ENCODE results near the gene BGLAP.

The BGLAP gene

DNA sequence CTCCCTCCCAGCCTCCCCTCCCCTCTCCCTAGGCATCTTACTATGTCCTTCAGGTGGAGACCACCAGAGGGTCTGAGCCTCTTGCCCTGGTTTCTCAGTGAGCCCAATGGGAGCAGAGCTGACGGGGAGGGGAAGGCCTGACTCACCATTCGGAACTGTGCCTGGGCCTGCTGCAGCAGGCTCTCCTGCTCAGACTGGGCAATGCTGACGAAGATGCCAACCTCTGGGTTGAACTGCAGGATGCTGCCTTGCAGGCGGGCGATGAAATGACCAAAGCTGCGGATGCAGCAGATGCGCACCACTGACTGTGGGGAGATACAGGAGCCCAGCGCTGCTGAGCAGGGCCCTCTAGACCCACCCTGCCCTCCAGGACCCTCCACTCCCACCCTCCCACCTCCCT, 16.9 kb downstream of the BGLAP start:
- DNase-seq (ENCODE audit: low read depth): no peak

DNA sequence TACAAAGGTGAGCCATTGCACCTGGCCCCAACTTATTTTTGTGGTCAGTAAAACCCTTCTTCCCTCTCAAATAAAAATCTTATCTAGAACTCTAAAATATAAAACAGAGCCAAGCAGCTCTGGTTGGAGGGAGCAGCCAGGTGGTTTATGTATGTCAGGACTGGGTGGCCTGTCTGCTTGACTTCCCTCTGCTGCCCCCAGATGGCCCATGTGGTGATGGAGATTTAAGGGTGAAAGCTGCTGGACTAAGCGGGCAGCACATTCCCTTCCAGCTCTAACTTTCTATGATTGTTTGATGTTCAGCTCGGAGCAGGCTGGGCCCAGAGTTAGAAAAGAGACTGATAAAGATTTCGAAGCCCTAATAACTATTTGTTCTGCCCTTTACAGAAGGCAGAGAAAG, 17.8 kb downstream of the BGLAP start:
- no peak for DNase-seq (ENCODE audit: low read depth)

DNA sequence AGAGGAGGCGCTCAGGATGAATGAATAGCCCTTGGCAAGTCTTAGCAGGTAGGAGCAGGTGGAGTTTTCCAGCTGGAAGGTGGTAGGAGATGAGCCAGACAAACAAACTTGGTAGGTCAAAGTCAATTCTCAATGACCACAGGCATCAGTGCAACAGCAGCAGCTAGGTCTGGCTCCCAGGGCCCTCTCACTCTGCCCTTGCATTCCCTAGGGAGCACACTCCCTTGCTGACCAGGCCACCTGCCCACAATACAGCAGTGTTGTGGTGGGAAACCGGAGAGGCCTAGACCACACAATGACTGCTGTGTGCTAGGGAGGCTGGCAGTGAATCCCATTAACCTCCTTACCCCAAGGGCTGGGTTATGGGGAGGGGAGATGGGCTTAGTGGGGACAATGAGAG, 18.9 kb downstream of the BGLAP start:
- DNase-seq (ENCODE audit: low read depth): no peak

DNA sequence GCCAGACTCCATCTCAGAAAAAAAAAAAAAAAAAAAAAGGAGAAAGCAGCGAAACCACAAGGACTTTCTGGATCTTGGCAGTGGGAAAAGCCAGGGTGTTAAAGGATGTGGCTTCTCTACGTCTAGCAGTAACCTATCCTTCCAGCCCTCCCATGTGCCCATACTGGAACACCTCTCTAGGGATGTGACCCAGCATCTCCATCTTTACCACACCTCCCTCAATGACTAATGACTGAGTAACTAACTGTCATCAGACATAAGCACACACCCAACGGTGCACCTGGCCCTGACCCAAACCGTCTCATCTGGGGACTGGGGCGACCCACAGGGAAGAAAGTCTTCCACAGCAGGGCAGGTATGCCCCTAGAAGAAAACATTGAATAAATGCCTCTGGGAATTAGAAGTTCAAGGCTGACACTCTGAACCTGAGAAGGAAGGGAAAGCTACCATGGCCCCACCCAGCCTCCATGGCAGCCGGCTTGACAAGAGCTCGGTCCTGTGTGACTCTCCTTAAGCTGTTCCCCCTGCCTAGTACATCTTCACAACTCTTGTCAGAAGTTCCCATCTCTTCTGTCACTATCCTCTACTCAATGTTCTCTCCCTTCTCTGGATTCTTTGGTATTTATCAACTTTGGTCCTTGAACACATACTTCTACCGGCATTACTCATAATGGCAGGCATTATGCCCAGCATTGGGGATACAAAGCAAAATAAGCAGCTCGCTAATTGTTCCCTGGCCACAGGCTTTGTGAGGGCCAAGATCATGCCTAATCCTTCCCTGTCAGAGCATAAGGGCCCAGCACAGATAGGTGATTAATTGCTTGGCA, 20.7 kb downstream of the BGLAP start:
- DNase-seq (ENCODE audit: low read depth): peak; percentile 80

DNA sequence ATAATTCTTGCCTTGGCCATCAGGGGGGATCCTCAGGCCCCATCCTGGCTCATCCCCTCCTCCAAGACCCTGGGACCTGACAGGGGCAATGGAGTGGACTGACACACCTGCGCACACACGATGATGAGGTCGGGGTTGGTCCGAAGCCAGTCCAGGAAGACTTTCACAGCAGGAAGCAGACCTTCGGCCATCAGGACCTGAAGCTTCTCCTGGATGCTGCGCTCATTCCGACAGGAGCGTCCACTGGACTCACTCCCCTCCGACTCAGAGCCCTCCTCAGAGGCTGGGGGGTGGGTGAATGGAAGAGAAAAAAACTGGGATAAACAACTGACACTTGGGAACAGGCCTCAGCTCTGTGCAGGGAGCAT, 21.3 kb downstream of the BGLAP start:
- DNase-seq (ENCODE audit: low read depth): no peak

DNA sequence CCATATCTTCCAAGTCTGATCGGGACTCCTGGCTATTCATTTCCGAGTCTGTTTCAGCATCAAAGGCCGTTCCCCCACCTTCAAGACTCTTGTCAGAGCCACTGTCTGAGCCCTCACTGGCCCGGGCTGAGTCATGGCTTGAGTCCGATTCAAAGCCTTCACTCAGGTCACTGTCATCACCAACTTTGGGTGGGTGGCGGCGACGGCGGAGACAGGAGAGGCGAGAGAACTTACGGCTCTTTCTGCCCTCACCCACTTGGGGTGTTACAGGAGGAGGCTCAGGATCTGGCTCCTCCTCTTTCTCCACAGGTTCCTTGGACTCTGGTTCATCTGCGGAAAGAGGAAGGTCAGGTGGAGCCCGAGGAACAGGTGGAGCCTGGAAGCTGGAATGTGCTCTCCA, 24.1 kb downstream of the BGLAP start:
- no peak for DNase-seq (ENCODE audit: low read depth)

DNA sequence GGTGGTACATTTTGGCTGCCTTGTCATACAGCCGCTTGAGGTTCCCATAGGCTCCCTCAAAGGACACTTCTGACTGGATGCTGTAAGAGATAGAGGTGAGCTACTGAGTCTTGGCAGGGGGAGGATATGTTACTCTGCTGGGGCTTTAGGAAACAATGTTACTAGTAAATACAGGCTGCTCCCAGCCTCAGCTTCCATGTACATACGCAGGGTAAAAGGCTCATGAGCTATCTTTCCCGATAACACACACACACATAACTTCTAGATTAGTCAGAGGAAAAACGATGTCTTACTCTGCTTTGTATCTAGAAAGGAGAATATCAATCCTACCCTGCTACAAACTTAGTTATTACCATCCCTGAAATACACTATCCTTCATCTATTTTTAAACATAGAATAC, 26.4 kb downstream of the BGLAP start:
- DNase-seq (ENCODE audit: low read depth): no peak

DNA sequence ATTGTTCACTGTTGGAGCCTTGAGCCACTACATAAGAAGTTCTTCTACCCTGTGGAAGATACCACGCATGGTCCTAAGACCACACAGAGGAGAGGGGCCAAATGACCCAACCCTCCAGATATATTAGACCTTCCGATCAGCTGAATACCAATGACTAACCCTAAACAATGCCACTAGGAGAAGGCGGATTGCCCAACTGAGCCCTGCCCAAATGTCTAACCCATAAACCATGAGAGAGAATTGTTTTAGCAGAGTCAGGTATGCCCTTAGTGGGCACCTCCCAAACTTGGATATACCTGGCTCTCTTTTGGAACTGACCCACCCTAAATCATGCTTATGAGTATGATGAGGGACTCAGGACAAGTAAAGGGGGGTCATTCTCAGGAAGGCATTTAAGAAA, 28.3 kb downstream of the BGLAP start:
- no peak for DNase-seq (ENCODE audit: low read depth)

DNA sequence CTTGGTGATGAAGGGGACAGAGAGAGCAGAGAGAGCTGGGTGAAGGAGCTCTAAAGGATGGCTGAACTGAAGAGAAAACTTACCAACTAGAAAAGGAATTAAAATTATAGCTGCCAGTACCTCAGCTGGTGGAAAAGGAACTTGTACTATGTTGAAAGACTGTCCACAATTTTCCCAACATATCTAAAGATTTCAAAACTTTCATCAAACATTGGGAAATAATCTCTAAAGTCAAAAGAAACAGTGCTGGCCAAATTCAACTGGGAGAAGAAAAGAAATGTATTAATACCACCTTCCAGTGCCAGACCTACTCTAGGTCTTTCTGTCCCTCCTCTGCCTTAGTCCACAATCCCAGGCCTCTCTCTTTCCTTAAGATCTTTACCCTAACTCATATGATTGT, 34.5 kb downstream of the BGLAP start:
- no peak for DNase-seq (ENCODE audit: low read depth)

DNA sequence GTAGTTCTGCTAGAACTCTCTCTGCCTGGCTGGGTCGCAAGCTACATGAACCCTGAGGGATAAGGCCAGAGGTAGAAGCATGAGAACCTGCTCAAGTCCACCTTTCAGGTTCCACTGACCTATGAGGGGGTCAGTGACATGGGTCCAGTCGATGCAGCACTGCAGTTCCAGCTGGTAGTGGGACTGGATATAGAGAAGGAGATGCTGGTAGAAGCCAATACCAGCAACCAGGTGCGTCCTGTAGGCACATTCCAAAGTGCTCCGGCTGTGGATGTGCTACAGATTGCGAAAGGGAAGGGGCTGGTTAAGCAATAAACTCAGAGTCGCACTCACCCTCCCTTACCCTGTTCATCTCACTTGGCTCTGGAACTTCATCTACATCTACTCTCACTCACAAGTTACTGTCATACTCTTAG, 35.0 kb downstream of the BGLAP start:
- no peak for DNase-seq (ENCODE audit: low read depth)

DNA sequence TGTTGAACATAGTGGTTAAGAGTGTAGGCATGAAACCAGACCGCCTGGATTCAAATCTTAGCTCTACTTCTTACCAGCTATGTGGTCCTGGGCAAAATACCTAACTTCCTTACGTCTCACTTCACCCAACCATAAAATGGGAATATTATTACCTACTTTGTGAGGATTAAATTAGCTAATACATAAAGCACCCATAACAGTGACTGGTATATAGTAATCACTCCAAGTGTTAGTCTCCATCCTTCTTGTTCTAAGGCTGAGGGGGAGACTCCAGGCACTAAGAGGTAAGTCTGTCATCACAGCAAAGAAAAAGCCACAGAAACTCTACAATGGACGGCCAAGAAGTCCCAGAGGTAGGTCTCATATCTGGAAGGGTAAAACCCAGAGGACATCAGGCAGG, 37.9 kb downstream of the BGLAP start:
- DNase-seq (ENCODE audit: low read depth): no peak

DNA sequence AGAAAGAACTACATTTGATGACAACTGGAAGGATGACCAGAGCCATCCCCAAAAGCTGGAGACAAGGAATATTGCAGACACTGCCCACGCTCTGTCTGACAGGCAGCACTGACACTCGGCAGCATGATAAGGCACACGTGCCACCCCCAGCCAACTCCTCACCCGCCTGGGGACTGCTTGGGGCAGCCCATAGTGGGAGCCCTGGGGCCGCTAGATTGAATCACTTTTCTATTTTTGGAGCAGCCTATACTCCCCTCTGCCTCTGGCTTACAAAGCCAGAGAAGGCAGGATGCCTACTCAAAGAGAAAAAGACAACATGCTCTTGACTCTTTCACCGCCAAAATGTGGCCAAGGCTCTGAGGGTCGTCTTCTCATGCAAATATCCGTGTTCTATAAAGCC, 39.3 kb downstream of the BGLAP start:
- DNase-seq (ENCODE audit: low read depth): peak; percentile 56

DNA sequence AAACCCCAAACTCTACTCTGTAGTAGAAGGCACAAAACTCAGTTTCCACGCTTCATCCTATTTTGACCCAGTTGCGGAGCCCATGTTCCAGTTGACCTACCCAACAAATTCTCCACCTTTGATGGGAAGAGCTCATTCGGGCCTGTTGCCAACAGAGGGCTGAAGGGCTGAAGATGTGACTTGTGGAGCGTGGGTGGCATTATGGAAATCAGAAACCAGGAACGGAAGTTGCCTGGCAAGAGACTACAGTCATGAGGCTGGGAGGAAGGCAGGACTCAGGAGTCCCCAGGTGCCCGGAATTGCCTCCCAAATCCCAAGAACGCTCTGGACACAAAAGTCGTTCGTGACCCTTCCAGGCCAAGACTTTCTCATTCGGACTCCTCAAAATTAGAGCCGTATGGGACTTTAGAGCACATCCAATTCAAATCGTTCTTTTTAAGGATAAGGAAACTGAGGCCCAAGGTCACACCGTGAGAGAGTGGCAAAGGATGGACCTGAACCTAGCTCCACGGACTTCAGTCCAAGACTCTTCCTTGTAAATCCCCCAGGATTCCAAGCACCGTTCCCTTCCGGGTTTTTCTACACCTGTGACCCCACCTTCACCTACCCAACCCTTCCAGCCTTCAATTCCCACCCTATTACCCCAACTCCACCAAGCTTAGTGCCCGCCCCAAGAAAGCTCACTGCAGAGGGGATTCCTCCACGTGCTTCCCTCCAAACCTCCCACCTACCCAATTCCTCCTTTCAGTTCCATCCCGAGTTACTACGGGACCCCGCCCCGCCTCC, 39.9 kb downstream of the BGLAP start:
- no peak for DNase-seq (ENCODE audit: low read depth)

DNA sequence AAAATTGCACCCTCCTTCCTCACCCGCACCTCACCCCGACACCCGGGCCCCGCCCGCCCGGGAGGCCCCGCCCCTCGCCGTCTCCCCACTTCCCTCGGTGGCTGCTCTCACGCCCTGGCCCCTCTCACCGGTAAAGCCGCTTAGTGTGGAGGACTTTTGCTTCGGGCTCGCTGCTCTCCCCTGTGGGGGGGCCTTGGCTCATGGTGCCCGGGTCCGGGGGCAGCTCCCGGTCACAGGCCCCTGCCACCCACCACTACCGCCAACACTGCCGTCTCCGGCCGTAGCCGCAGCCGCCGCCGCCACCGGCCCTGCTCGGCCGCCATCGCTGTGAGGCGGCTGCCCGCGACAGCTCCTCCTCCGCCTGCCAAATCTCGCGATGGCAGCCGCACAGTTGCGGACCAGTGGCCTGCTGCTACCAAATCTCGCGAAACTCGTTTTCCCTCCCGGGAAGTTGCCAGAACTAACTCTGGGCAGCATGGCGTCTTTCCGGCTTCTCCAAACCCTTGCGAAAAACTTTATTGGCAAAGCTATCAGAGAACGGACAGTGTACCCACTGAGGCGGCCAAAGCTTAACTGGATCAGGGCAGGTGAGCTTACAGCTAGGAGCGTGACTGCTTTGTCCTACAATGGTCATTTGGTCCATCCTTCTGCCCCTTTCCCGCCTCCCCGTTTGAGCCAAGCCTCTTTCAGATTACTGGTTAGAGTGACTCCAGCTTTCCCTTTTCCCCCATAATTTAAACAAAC, 40.7 kb downstream of the BGLAP start, which contains the start of gene SMG5:
Gene SMG5 (minus strand): TSS at position 347 of the 744 bp plus-strand sequence. CDS start 145 bp downstream, at position 202.
- peak; percentile 98 for DNase-seq (ENCODE audit: low read depth)

DNA sequence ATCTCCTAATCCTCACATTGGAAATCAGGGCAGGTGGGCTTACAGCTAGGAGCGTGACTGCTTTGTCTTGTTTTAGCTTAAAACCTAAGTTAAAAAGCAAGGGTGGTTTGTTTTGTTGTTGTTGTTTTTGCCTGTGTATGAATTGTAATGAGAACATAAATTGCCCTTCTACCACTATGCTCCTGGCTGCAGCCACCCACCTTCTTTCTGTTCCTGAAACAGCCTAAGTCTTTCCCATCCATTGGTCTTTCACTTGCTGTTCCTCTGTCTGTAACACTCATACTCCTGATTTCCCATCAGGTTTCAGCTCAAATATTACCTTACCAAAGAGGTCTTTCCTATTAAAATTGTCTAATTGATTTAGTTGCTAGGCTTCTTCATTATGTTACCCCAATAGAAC, 41.5 kb downstream of the BGLAP start:
- no peak for DNase-seq (ENCODE audit: low read depth)

DNA sequence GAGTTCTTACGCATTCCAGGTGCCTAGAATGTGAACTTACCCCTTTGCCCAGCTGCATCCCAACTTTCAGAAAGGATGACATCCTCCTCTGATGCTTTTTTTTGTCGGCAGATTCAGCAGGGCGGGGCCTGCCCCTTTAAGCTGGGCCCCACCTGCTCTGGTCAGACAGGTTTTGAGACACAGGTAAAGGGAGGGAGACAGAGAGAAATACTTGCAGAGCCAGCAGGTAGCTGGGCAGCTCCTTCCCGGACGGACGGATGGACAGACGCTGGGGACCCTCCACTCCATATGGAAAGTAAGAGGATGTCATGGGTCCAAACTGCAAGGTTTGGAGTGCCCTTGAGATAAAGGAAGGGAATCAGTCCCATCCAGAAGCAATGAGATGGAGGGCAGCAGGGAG, 42.1 kb downstream of the BGLAP start, which contains the start of gene TMEM79:
Gene TMEM79 (plus strand): TSS at position 214 of the 400 bp plus-strand sequence. CDS start 902 bp downstream, outside the sequence.
- no peak for DNase-seq (ENCODE audit: low read depth)

DNA sequence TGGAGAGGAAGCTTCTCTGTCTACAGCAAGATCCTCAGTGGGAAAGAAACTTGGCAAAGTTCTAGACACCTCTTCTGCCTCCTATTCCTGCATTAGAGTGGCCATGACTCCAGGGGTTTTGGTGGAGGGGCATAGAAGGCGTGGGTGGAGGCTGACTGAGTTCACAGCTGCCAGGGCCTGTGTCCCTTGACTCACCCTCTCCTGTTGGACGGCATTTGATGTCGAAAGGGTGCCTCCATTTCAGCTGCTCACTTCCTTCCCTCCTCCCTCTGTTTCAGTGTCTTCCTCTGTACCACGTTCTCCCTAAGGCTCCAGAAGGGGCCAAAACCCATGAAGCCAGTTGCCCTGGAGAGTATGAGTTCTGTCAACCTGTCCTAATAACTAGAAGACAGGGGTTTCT, 42.8 kb downstream of the BGLAP start:
- DNase-seq (ENCODE audit: low read depth): no peak

DNA sequence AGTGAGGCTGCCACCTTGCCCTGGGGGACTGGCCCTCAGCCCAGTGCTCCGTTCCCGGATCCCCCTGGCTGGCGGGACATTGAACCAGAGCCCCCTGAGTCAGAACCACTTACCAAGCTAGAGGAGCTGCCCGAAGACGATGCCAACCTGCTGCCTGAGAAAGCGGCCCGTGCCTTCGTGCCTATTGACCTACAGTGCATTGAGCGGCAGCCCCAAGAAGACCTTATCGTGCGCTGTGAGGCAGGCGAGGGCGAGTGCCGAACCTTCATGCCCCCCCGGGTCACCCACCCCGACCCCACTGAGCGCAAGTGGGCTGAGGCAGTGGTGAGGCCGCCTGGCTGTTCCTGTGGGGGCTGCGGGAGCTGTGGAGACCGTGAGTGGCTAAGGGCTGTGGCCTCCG, 43.5 kb downstream of the BGLAP start:
- no peak for DNase-seq (ENCODE audit: low read depth)

DNA sequence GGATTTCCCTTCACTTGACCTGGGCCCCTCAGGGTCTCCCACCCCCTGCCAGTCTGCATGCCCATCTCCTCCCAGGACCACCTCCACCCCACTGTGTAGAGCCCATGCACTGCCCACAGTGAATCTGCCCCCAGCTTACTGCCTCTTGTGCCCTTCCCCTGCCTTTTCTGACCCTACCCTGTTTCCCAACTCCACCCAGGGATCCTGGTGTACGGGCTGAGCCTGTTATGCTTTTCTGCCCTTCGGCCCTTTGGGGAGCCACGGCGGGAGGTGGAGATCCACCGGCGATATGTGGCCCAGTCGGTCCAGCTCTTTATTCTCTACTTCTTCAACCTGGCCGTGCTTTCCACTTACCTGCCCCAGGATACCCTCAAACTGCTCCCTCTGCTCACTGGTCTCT, 44.1 kb downstream of the BGLAP start:
- DNase-seq (ENCODE audit: low read depth): no peak

DNA sequence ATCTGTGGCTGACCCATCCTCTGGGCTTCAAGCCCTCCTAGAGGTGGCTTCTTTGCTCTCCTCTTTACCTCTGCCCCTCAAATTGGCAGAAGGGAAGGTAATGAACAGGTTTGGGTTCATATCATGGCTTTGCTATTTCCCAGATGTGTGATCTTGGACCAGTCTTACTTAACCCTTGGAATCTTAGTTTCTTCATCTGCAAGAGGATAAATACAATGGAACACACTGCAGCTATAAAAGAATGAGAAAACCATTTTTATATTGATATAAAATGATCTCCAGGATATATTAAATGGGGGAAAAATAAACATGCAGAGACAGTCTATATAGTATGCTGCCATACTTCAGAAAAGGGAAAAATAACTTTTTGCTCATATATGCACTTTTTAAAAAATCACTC, 47.9 kb downstream of the BGLAP start:
- DNase-seq (ENCODE audit: low read depth): no peak

DNA sequence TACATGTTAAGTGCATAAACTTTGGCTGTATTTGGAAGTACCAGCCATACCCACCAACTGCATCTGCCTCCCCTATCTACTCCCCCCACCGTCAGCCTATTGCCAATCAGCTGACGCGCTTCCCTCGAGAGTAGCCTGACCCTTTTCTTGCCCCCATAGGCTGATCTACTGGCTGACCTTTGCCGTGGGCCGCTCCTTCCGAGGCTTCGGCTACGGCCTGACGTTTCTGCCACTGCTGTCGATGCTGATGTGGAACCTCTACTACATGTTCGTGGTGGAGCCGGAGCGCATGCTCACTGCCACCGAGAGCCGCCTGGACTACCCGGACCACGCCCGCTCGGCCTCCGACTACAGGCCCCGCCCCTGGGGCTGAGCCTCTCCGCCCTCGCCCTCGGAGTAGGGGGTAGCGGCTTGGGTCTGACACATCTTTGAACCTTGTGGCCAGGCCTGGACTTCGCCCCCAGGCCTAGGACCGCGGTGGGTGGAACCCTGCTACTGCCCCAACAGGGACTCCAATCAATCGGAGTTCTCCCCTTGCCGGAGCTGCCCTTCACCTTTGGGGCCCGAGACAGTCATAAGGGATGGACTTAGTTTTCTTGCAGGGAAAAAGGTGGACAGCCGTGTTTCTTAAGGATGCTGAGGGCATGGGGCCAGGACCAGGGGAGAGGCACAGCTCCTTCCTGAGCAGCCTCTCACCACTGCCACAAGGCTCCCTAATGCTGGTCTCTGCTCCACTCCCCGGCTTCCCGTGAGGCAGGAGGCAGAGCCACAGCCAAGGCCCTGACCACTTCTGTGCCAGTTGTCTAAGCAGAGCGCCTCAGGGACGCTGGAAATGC, 49.5 kb downstream of the BGLAP start:
- peak; percentile 78 for DNase-seq (ENCODE audit: low read depth)
